HG02588 (cell line): ENCODE measurements around the gene TEX19.

Source experiments
- ATAC-seq: cut with Tn5 transposase; IDR thresholded peaks from one replicate; pipeline ENCODE4 v1.9.1; 2021; ENCODE audit warnings: mild to moderate bottlenecking, moderate library complexity; ENCODE audit not compliant: unreplicated experiment

TEX19 gene

GRCh38 chr17:82320956-82321927 is 37.8 kb upstream of the TEX19 start:
- no peak for ATAC-seq

GRCh38 chr17:82321947-82322466 is 37.0 kb upstream of the TEX19 start:
- no peak for ATAC-seq

GRCh38 chr17:82322526-82323453 is 36.3 kb upstream of the TEX19 start:
- ATAC-seq = no peak

- ATAC-seq = no peak
Observed at GRCh38 chr17:82323514-82324234, 35.4 kb upstream of the TEX19 start.

GRCh38 chr17:82324566-82325285 is 34.3 kb upstream of the TEX19 start:
- no peak for ATAC-seq

GRCh38 chr17:82325286-82326180 is 33.5 kb upstream of the TEX19 start:
- ATAC-seq = no peak

- no peak for ATAC-seq
Observed at GRCh38 chr17:82327289-82327688, 31.8 kb upstream of the TEX19 start.

- ATAC-seq = no peak
Observed at GRCh38 chr17:82327757-82328140, 31.3 kb upstream of the TEX19 start.

- ATAC-seq = no peak
Observed at GRCh38 chr17:82328141-82328993, 30.7 kb upstream of the TEX19 start.

- ATAC-seq = no peak
Observed at GRCh38 chr17:82328994-82329507, 30.0 kb upstream of the TEX19 start.

- no peak for ATAC-seq
Observed at GRCh38 chr17:82329683-82330321, 29.2 kb upstream of the TEX19 start.

GRCh38 chr17:82330322-82331239 is 28.5 kb upstream of the TEX19 start:
- no peak for ATAC-seq

- ATAC-seq = no peak
Observed at GRCh38 chr17:82331345-82331939, 27.6 kb upstream of the TEX19 start.

GRCh38 chr17:82332669-82333278 is 26.3 kb upstream of the TEX19 start:
- ATAC-seq = no peak
